H1 (cell line): ENCODE data around the gene ASB1. TPM values are rescaled to one million over a fixed set of nuclear protein-coding genes. Genes with fewer than 3 reads are reported as not detected.

Experiments used
- CTCF ChIA-PET: fragments of 300-600 bp; sonication (Branson Sonifier 250); formaldehyde crosslinking; loops from one replicate; lab custom pipeline; 2021; ENCODE audit not compliant: partially characterized antibody; lab: Charles Lee
- POLR2A ChIA-PET: fragments of 300-600 bp; sonication (Branson Sonifier 250); formaldehyde crosslinking; loops from one replicate; lab custom pipeline; 2021; ENCODE audit warnings: inconsistent platforms; ENCODE audit not compliant: partially characterized antibody; lab: Charles Lee
- DNase-seq, 2 experiments: peaks; one replicate each; pipeline versions ENCODE4 v3.0.0 to v3.0.0-alpha.2; 2010 to 2022; ENCODE audit warnings: low spot score in 2 of 2, low read depth in 1 of 2, mixed read lengths in 1 of 2
- FAIRE-seq: peaks from 2 replicates; lab custom pipeline; 2011; peaks lifted over from hg19 to GRCh38; lab: Jason Lieb, UNC
- H2AFZ ChIP-seq: 2 replicates; pipeline ENCODE4 v1.8.1; 2012; ENCODE audit warnings: low read length, inconsistent platforms
- H2AK5ac ChIP-seq: 2 replicates; pipeline ENCODE4 v1.6.1; 2013; ENCODE audit warnings: low read depth, low read length
- H2BK120ac ChIP-seq: replicated peaks from 2 replicates; pipeline ENCODE3; 2013; ENCODE audit warnings: low read depth, low read length, inconsistent platforms
- H2BK12ac ChIP-seq: 2 replicates; pipeline ENCODE4 v1.6.1; 2013; ENCODE audit warnings: low read depth, low read length
- H2BK15ac ChIP-seq: 2 replicates; pipeline ENCODE4 v1.6.1; 2013; ENCODE audit warnings: low read length
- H2BK20ac ChIP-seq: 2 replicates; pipeline ENCODE4 v1.6.1; 2013; ENCODE audit warnings: low read length
- H2BK5ac ChIP-seq: 2 replicates; pipeline ENCODE4 v1.6.1; 2013; ENCODE audit warnings: low read depth, low read length
- H3K14ac ChIP-seq: 2 replicates; pipeline ENCODE4 v1.6.1; 2013; ENCODE audit warnings: inconsistent platforms; ENCODE audit not compliant: insufficient read length
- H3K18ac ChIP-seq: 2 replicates; pipeline ENCODE4 v1.6.1; 2013; ENCODE audit warnings: low read length; ENCODE audit errors: extremely low read depth
- H3K23ac ChIP-seq: 2 replicates; pipeline ENCODE4 v1.6.1; 2013; ENCODE audit warnings: inconsistent platforms; ENCODE audit not compliant: insufficient read length
- H3K23me2 ChIP-seq: 2 replicates; pipeline ENCODE4 v1.6.1; 2013; ENCODE audit warnings: low read depth, low read length
- H3K27ac ChIP-seq: 2 replicates; pipeline ENCODE4 v1.6.1; 2011; ENCODE audit warnings: low read depth, low read length, inconsistent platforms
- H3K27me3 ChIP-seq, 4 experiments: replicated peaks in 1 of 4; 1 replicate in 1 of 4; 2 replicates in 3 of 4; pipeline versions ENCODE4 v1.6.1 to v1.8.1; 2011 to 2013; ENCODE audit warnings: low read length in 3 of 4, mild to moderate bottlenecking in 3 of 4, inconsistent platforms in 2 of 4, mixed read lengths in 2 of 4, moderate library complexity in 1 of 4; ENCODE audit not compliant: control insufficient read depth in 3 of 4, insufficient read depth in 3 of 4; ENCODE audit errors: extremely low read depth in 1 of 4
- H3K36me3 ChIP-seq, 4 experiments: 2 replicates each; pipeline versions ENCODE4 v1.6.1 to v1.8.1; 2011 to 2013; ENCODE audit warnings: mild to moderate bottlenecking in 4 of 4, low read length in 3 of 4, moderate library complexity in 2 of 4, control low read depth in 1 of 4, inconsistent platforms in 1 of 4; ENCODE audit not compliant: insufficient read depth in 4 of 4, control insufficient read depth in 2 of 4
- H3K4ac ChIP-seq: replicated peaks from 2 replicates; pipeline ENCODE3; 2013; ENCODE audit warnings: low read length, low read depth, mixed read lengths, inconsistent platforms; ENCODE audit not compliant: insufficient read length
- H3K4me1 ChIP-seq, 4 experiments: replicated peaks in 1 of 4; 1 replicate in 1 of 4; 2 replicates in 3 of 4; pipeline versions ENCODE4 v1.6.1 to v1.8.1; 2011 to 2013; ENCODE audit warnings: low read length in 3 of 4, inconsistent platforms in 2 of 4, mixed read lengths in 1 of 4; ENCODE audit not compliant: insufficient read depth in 4 of 4, control insufficient read depth in 3 of 4
- H3K4me2 ChIP-seq, 2 experiments: 2 replicates each; pipeline versions ENCODE4 v1.6.1 to v1.8.1; 2011 to 2013; ENCODE audit warnings: low read depth in 2 of 2, low read length in 2 of 2, control low read depth in 1 of 2, inconsistent platforms in 1 of 2, mild to moderate bottlenecking in 1 of 2; ENCODE audit not compliant: insufficient read depth in 1 of 2
- H3K4me3 ChIP-seq, 4 experiments: fragments of 200-600, 300-600 bp in 1 of 4; sonication (generic), shearing (Covaris generic), sonication (Bioruptor Twin) in 1 of 4; 2 replicates each; pipeline versions ENCODE4 v1.5.1 to v1.8.1; 2011 to 2016; ENCODE audit warnings: low read length in 4 of 4, low read depth in 3 of 4, control low read depth in 2 of 4, inconsistent platforms in 2 of 4, mild to moderate bottlenecking in 2 of 4, mixed read lengths in 1 of 4, moderate library complexity in 1 of 4; ENCODE audit not compliant: insufficient read depth in 2 of 4; ENCODE audit errors: extremely low read depth in 1 of 4
- H3K56ac ChIP-seq: replicated peaks from 2 replicates; pipeline ENCODE3; 2013; ENCODE audit warnings: low read depth, mild to moderate bottlenecking, mixed read lengths, low read length, inconsistent platforms; ENCODE audit not compliant: insufficient read length
- H3K79me1 ChIP-seq: 2 replicates; pipeline ENCODE4 v1.6.1; 2013; ENCODE audit warnings: low read depth, low read length, control low read depth
- H3K79me2 ChIP-seq, 2 experiments: 2 replicates each; pipeline versions ENCODE4 v1.6.1 to v1.8.1; 2012 to 2013; ENCODE audit warnings: low read length in 2 of 2, mild to moderate bottlenecking in 2 of 2, inconsistent platforms in 1 of 2; ENCODE audit not compliant: insufficient read depth in 2 of 2, control insufficient read depth in 1 of 2
- H3K9ac ChIP-seq, 4 experiments: replicated peaks in 1 of 4; 1 replicate in 1 of 4; 2 replicates in 3 of 4; pipeline versions ENCODE4 v1.6.1 to v1.8.1; 2011 to 2013; ENCODE audit warnings: low read depth in 3 of 4, low read length in 3 of 4, control low read depth in 2 of 4, mild to moderate bottlenecking in 2 of 4, moderate library complexity in 2 of 4, inconsistent platforms in 1 of 4; ENCODE audit errors: extremely low read depth in 1 of 4
- H3K9me3 ChIP-seq, 2 experiments: 2 replicates each; pipeline versions ENCODE4 v1.6.1 to v1.8.1; 2012 to 2013; ENCODE audit warnings: mild to moderate bottlenecking in 2 of 2, moderate library complexity in 2 of 2, control low read depth in 1 of 2, inconsistent platforms in 1 of 2, low read depth in 1 of 2, low read length in 1 of 2, mixed read lengths in 1 of 2; ENCODE audit not compliant: insufficient read depth in 2 of 2
- H4K20me1 ChIP-seq, 2 experiments: replicated peaks in 1 of 2; 2 replicates each; pipeline versions ENCODE3 to v1.8.1; 2011 to 2013; ENCODE audit warnings: inconsistent platforms in 2 of 2, low read length in 2 of 2, mild to moderate bottlenecking in 1 of 2; ENCODE audit not compliant: insufficient read depth in 2 of 2, control insufficient read depth in 1 of 2
- H4K5ac ChIP-seq: 2 replicates; pipeline ENCODE4 v1.6.1; 2013; ENCODE audit warnings: low read length, low read depth, mixed read lengths, inconsistent platforms; ENCODE audit not compliant: insufficient read length
- H4K8ac ChIP-seq: 2 replicates; pipeline ENCODE4 v1.8.0; 2013; ENCODE audit warnings: mild to moderate bottlenecking, moderate library complexity, low read length, inconsistent platforms; ENCODE audit not compliant: insufficient read depth; ENCODE audit errors: extremely low read depth
- H4K91ac ChIP-seq: replicated peaks from 2 replicates; pipeline ENCODE3; 2013; ENCODE audit warnings: low read length, mixed read lengths, inconsistent platforms; ENCODE audit not compliant: insufficient read length
- ATF2 ChIP-seq: IDR thresholded peaks from 2 replicates; pipeline ENCODE4 v1.6.1; 2012; ENCODE audit warnings: low read length, inconsistent platforms
- CHD2 ChIP-seq: IDR thresholded peaks from 2 replicates; pipeline ENCODE4 v1.6.1; 2012; ENCODE audit warnings: low read length, improper control_type of control experiment
- EGR1 ChIP-seq: IDR thresholded peaks from 2 replicates; pipeline ENCODE4 v1.6.1; 2011; ENCODE audit warnings: low read depth, low read length, borderline replicate concordance
- JUN ChIP-seq: IDR thresholded peaks from 2 replicates; pipeline ENCODE4 v1.6.1; 2011; ENCODE audit warnings: low read depth, mild to moderate bottlenecking, improper control_type of control experiment, low read length
- KDM4A ChIP-seq: IDR thresholded peaks from one replicate; pipeline ENCODE4 v1.7.1; 2012; ENCODE audit warnings: low read depth, mild to moderate bottlenecking, moderate library complexity, low read length, inconsistent platforms; ENCODE audit not compliant: severe bottlenecking
- RXRA ChIP-seq: IDR thresholded peaks from 2 replicates; pipeline ENCODE4 v1.6.1; 2011; ENCODE audit warnings: low read depth, mild to moderate bottlenecking, low read length, moderate library complexity; ENCODE audit not compliant: insufficient read depth
- SIX5 ChIP-seq: IDR thresholded peaks from 2 replicates; pipeline ENCODE4 v1.6.1; 2011; ENCODE audit warnings: mild to moderate bottlenecking, low read depth, low read length
- TAF7 ChIP-seq: optimal IDR thresholded peaks from 2 replicates; pipeline ENCODE3; 2011; ENCODE audit warnings: low read depth, mild to moderate bottlenecking, inconsistent platforms, low read length, moderate library complexity, borderline replicate concordance
- WGBS, 2 experiments: shearing (Covaris generic) in 1 of 2; methylation state at CpG; one replicate each; pipeline versions ENCODE4 v1.1.6 to v1.1.7; 2013 to 2015; ENCODE audit warnings: low lambda C conversion rate in 2 of 2, mixed read lengths in 2 of 2, inconsistent platforms in 1 of 2, low coverage in 1 of 2, missing lambda C conversion rate in 1 of 2; ENCODE audit not compliant: insufficient replicate concordance in 2 of 2, insufficient coverage in 1 of 2, insufficient read length in 1 of 2; ENCODE audit errors: extremely low coverage in 1 of 2, missing lambda C conversion rate in 1 of 2; 5-methylcytosine and 5-hydroxymethylcytosine counted together
- polyA plus RNA-seq, 7 experiments: library from polyadenylated mRNA; depleted of rRNA in 3 of 7; stranded (reverse) in 5 of 7; unstranded in 2 of 7; fragments of >200 nt in 5 of 7; fragments of 200-250 nt in 2 of 7; gene quantifications; 1 replicate in 5 of 7; 2 replicates in 1 of 7; 4 replicates in 1 of 7; pipeline versions ENCODE4 v1.2.1 to v1.2.3, GENCODE V29; 2011 to 2013; ENCODE audit warnings: missing spikeins in 2 of 7, mixed read lengths in 2 of 7
- total RNA-seq: library from RNA; stranded (reverse); fragmentation: NEBNext Ultra II Directional; extraction: Animal tissue kit (Norgen Biotek cat#: 25700); gene quantifications from 2 replicates; pipeline ENCODE4 v1.2.1, GENCODE V29; 2021

Gene ASB1
- total and polyA plus RNA-seq, 2 of the 8 experiments (the other 6 are each of a cell fraction or from before 2014, with no cell fraction given): 24.1 to 36.0 TPM

DNA sequence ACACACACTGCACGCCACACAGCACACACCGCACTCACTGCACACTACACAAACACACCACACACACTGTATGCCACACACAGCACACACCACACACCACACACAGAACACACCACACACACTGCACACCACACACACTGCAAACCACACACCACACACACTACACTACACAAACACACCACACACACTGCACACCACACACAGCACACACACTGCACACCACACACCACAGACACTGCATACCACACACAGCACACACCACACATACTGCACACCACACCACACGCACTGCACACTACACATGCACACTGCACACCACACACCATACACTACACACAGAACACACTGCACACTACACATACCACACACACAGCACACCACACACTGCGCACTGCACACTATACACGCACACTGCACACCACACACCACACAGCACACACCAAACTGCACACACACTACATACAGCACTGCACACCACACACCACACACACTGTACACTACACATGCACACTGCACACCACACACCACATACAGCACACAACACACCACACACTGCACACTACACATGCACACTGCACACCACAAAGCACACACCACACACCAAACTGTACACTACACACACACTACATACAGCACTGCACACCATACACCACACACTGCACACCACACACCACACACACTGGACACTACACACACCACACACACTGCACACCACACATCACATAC, 59.6 kb downstream of the ASB1 start:
- H3K36me3 ChIP-seq: peaks cover 0 to 6% (median 0%) of the 10 kb centered on the region in 4 experiments; a peak in 1 of 8 replicates
- no peak overlapping the region for H2BK15ac ChIP-seq
- POLR2A ChIA-PET: no interaction called here
- DNase-seq: no peak
- peak overlapping the region; percentile 81 for H4K91ac ChIP-seq
- peak overlapping the region; percentile 67; the same call in 1 of the 2 replicates for H2AK5ac ChIP-seq
- no peak for FAIRE-seq
- H4K5ac ChIP-seq: no peak overlapping the region
- peak overlapping the region in 1 of 4 experiments; percentile 44; a peak in 1 of 7 replicates for H3K9ac ChIP-seq
- H2BK5ac ChIP-seq: peak overlapping the region; percentile 11; the same call in 1 of the 2 replicates
- no peak overlapping the region for H2BK20ac ChIP-seq
- H3K4me2 ChIP-seq: no peak overlapping the region
- no peak overlapping the region for H3K14ac ChIP-seq
- H3K4ac ChIP-seq: no peak overlapping the region
- no peaks in the 10 kb centered on the region; a peak in 1 of 7 replicates for H3K27me3 ChIP-seq
- H3K79me2 ChIP-seq: no peaks in the 10 kb centered on the region
- H3K9me3 ChIP-seq: peaks cover 12 to 17% of the 10 kb centered on the region in 2 experiments; a peak in 3 of 4 replicates
- H4K8ac ChIP-seq: 0 out of 2 replicates have a peak overlapping the region, but pooled peaks have one; percentile 14
- no peak for TF ChIP-seq SIX5
- TF ChIP-seq ATF2: no peak
- no peak for TF ChIP-seq CHD2
- TF ChIP-seq KDM4A: no peak
- TF ChIP-seq EGR1: no peak
- no peak for TF ChIP-seq RXRA
- TF ChIP-seq JUN: no peak
- TF ChIP-seq TAF7: no peak
- WGBS, 2 experiments: 89% methylated on average over 5 of the region's 5 CpGs; no CpG with 5 or more reads in 1 of the 2 experiments
- no peak overlapping the region; the same call in 1 of the 2 replicates for H3K27ac ChIP-seq
- H3K23ac ChIP-seq: no peak overlapping the region
- CTCF ChIA-PET: no interaction called here
- H3K23me2 ChIP-seq: peaks cover 22% of the 10 kb centered on the region
- H4K20me1 ChIP-seq: peaks cover 0 to 22% of the 10 kb centered on the region in 2 experiments
- peak overlapping the region; percentile 98 for H3K56ac ChIP-seq
- H3K18ac ChIP-seq: no peak overlapping the region
- H3K4me1 ChIP-seq: peaks cover 0 to 4% (median 0%) of the 10 kb centered on the region in 4 experiments; a peak in 3 of 7 replicates
- no peak overlapping the region for H3K4me3 ChIP-seq
- H3K79me1 ChIP-seq: 0 out of 2 replicates have a peak, but pooled peaks cover 3% of the 10 kb centered on the region
- peak overlapping the region; percentile 40; the same call in 1 of the 2 replicates for H2BK12ac ChIP-seq
- H2BK120ac ChIP-seq: peak overlapping the region; percentile 54
- H2AFZ ChIP-seq: no peak overlapping the region
